Measurements from ENCODE around the gene SLF2. TPM values are rescaled to one million over a fixed set of nuclear protein-coding genes. Genes with fewer than 3 reads are reported as not detected.

SLF2 gene
- total and polyA plus RNA-seq, 4 donors, result 4.0 to 18.8 (median 12.1) TPM

- TF ChIP-seq RXRA (IDR thresholded peaks at IDR 0.05) (no peak), HNF4A (conservative IDR thresholded peaks at IDR 0.05) (no peak), TAF1 (conservative IDR thresholded peaks at IDR 0.05) (no peak), NR2F2 (IDR thresholded peaks at IDR 0.05) (no peak)
Measured at GRCh38 chr10:101007915-101008822, 95.4 kb downstream of the SLF2 start (continued).

GRCh38 chr10:101008823-101009423 lies 96.2 kb downstream of the SLF2 start:
- no peak overlapping the region for H3K27ac ChIP-seq (ENCODE audit: low read depth in 1 of 2, low read length in 2 of 2)

More at GRCh38 chr10:101008823-101009423, 96.2 kb downstream of the SLF2 start:
- Histone ChIP-seq H3K9me3 (ENCODE audit: control insufficient read depth in 4 of 4, low read length in 3 of 4) (no peaks in the 10 kb centered on the region), H3K27me3 (ENCODE audit: control insufficient read depth in 4 of 4, insufficient read depth in 4 of 4, low read length in 3 of 4) (no peaks in the 10 kb centered on the region), H3K9ac (ENCODE audit: low read depth in 1 of 2, low read length in 2 of 2) (no peak overlapping the region), H3K4me3 (ENCODE audit: low read depth in 1 of 3, low read length in 3 of 3) (no peak overlapping the region), H3K4me1 (ENCODE audit: control insufficient read depth in 4 of 4, insufficient read depth in 4 of 4, low read length in 3 of 4) (peaks cover 0 to 12% (median 3%) of the 10 kb centered on the region in 4 donors), H3K36me3 (ENCODE audit: control insufficient read depth in 4 of 4, insufficient read depth in 3 of 4, low read depth in 1 of 4, low read length in 3 of 4) (peaks cover 0 to 11% (median 0%) of the 10 kb centered on the region in 4 donors)
- DNase-seq (ENCODE audit: low spot score), result no peak
- WGBS, result 79% methylated on average over 6 of the region's 6 CpGs
- no peak for TF ChIP-seq YY1 (IDR thresholded peaks at IDR 0.05)
- TF ChIP-seq RXRA (IDR thresholded peaks at IDR 0.05), result no peak
- TF ChIP-seq ZBTB33 (IDR thresholded peaks at IDR 0.05), result no peak
- no peak for TF ChIP-seq GABPA (IDR thresholded peaks at IDR 0.05 in 1 of 2, conservative IDR thresholded peaks at IDR 0.05 in 1 of 2)
- TF ChIP-seq NR2F2 (IDR thresholded peaks at IDR 0.05), result no peak
- no peak for TF ChIP-seq FOXA2 (IDR thresholded peaks at IDR 0.05)
- TF ChIP-seq REST (IDR thresholded peaks at IDR 0.05), result no peak
- no peak for TF ChIP-seq HNF4A (conservative IDR thresholded peaks at IDR 0.05)
- no peak for TF ChIP-seq CTCF (IDR thresholded peaks at IDR 0.05; ENCODE audit: low read depth, low read length, missing input control)
- TF ChIP-seq RAD21 (IDR thresholded peaks at IDR 0.05), result no peak
- no peak for TF ChIP-seq TAF1 (conservative IDR thresholded peaks at IDR 0.05)
- TF ChIP-seq ATF3 (IDR thresholded peaks at IDR 0.05), result no peak
- TF ChIP-seq EGR1 (IDR thresholded peaks at IDR 0.05; ENCODE audit: low read depth in 2 of 2), result no peak
- no peak for TF ChIP-seq JUND (IDR thresholded peaks at IDR 0.05)
- no peak for TF ChIP-seq MAX (IDR thresholded peaks at IDR 0.05)
- TF ChIP-seq HNF4G (IDR thresholded peaks at IDR 0.05), result no peak

All from liver (tissue), 9 donors.